Right lobe of liver (tissue), 4 donors: Measurements from ENCODE around the gene SPTBN1.

Experiments used
- POLR2A ChIP-seq: fragments of 450-650 bp; IDR thresholded peaks from one replicate; pipeline ENCODE4 v1.6.1; 2017; ENCODE audit warnings: antibody characterized with exemption, mild to moderate bottlenecking
- TF ChIP-seq, protein P1 (sequence below), 4 donors: fragments of 200-600 bp in 3 of 4; fragments of 450-650 bp in 1 of 4; IDR thresholded peaks; one replicate each; pipeline versions ENCODE4 v1.5.1 to v1.8.0; 2016 to 2022; ENCODE audit warnings: antibody characterized with exemption in 4 of 4, mild to moderate bottlenecking in 2 of 4
- donor health status: DM: no; HTN: no; CAD: no.
- donor health status: DM: no; HTN: no; CAD: no.
- donor health status: DM: no; HTN: yes; CAD: no.

DNA sequence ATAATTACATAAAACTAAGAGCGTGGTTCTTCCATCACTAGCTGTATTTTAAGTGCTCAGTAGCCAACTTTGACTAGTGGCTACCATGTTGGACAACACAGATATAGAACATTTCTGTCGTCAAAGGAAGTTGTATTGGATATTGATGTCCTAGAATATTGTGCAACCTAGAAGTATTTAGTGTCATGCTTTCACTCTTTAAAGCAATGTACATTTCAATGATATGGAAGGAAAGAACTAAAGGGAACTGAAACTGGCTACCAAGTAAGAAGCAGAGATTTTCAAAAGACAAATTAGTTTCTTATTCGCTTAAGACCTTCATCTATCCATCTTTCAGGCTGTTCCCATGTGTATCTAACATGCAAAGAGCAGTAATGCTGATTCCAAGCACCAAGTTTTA lies 182.0 kb downstream of the SPTBN1 start:
- TF ChIP-seq, protein P1, sequence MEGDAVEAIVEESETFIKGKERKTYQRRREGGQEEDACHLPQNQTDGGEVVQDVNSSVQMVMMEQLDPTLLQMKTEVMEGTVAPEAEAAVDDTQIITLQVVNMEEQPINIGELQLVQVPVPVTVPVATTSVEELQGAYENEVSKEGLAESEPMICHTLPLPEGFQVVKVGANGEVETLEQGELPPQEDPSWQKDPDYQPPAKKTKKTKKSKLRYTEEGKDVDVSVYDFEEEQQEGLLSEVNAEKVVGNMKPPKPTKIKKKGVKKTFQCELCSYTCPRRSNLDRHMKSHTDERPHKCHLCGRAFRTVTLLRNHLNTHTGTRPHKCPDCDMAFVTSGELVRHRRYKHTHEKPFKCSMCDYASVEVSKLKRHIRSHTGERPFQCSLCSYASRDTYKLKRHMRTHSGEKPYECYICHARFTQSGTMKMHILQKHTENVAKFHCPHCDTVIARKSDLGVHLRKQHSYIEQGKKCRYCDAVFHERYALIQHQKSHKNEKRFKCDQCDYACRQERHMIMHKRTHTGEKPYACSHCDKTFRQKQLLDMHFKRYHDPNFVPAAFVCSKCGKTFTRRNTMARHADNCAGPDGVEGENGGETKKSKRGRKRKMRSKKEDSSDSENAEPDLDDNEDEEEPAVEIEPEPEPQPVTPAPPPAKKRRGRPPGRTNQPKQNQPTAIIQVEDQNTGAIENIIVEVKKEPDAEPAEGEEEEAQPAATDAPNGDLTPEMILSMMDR (IDR thresholded peaks at IDR 0.05), result no peak
- TF ChIP-seq POLR2A, result no peak
